ENCODE measurements around the gene CCDC40.

DNA sequence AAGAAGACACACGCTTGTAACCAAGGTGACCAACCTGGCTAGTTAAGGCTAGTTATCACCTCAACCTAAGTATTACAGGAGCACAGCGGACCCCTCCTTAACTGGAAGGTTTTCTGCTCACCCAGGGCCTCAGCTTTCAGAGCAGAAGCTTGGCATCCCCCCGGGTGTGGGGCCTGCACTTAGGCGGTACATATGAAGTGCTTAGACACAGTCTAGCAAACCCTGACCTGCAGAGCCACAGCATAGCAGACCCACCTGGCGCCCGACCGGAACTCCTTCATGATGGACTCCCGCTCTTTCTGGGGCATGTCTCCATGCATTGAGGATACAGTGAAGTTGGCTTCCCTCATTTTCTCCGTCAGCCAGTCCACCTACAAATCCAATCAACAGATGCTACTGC, 100.7 kb downstream of the CCDC40 start:
- TF ChIP-seq, protein P1, sequence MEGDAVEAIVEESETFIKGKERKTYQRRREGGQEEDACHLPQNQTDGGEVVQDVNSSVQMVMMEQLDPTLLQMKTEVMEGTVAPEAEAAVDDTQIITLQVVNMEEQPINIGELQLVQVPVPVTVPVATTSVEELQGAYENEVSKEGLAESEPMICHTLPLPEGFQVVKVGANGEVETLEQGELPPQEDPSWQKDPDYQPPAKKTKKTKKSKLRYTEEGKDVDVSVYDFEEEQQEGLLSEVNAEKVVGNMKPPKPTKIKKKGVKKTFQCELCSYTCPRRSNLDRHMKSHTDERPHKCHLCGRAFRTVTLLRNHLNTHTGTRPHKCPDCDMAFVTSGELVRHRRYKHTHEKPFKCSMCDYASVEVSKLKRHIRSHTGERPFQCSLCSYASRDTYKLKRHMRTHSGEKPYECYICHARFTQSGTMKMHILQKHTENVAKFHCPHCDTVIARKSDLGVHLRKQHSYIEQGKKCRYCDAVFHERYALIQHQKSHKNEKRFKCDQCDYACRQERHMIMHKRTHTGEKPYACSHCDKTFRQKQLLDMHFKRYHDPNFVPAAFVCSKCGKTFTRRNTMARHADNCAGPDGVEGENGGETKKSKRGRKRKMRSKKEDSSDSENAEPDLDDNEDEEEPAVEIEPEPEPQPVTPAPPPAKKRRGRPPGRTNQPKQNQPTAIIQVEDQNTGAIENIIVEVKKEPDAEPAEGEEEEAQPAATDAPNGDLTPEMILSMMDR (IDR thresholded peaks at IDR 0.05), result no peak
- no peak for TF ChIP-seq POLR2A (IDR thresholded peaks at IDR 0.05)

Measured in heart left ventricle (tissue), 13 donors.